Smooth muscle cell of the brain vasculature (primary cell): ENCODE data around the gene S100A6.

Experiments used
- DNase-seq: peaks from one replicate; pipeline ENCODE4 v3.0.0-alpha.2; 2012; ENCODE audit warnings: low read depth, low spot score

The S100A6 gene

GRCh38 chr1:153503766-153504165 lies 32.0 kb downstream of the S100A6 start:
- DNase-seq, result no peak

- DNase-seq, result no peak
Measured at GRCh38 chr1:153498746-153499145, 37.0 kb downstream of the S100A6 start.

GRCh38 chr1:153495536-153495935 lies 40.3 kb downstream of the S100A6 start:
- DNase-seq, result no peak

- DNase-seq, result no peak
Measured at GRCh38 chr1:153494976-153495535, 40.7 kb downstream of the S100A6 start.

GRCh38 chr1:153493343-153493960 lies 42.3 kb downstream of the S100A6 start:
- no peak for DNase-seq

- DNase-seq, result no peak
Measured at GRCh38 chr1:153490272-153491051, 45.3 kb downstream of the S100A6 start.

- no peak for DNase-seq
Measured at GRCh38 chr1:153488731-153489130, 47.1 kb downstream of the S100A6 start.

GRCh38 chr1:153487707-153488106 lies 48.1 kb downstream of the S100A6 start:
- no peak for DNase-seq

GRCh38 chr1:153485863-153486262 lies 49.9 kb downstream of the S100A6 start:
- no peak for DNase-seq
